Choroid plexus epithelial cell (primary cell): ENCODE results near the gene NFKB1.

ENCODE experiments used
- DNase-seq: peaks from one replicate; pipeline ENCODE4 v3.0.0-alpha.2; 2010; ENCODE audit warnings: low read depth
- H3K4me3 ChIP-seq: 2 replicates; pipeline ENCODE4 v1.5.1; 2011; ENCODE audit warnings: low read depth, mild to moderate bottlenecking, control low read depth, low read length, moderate library complexity
- TF ChIP-seq, protein P1 (sequence below): conservative IDR thresholded peaks from 2 replicates; pipeline ENCODE4 v1.5.1; 2011; ENCODE audit warnings: low read depth, mild to moderate bottlenecking, control low read depth, inconsistent platforms, low read length, moderate library complexity

Gene NFKB1

DNA sequence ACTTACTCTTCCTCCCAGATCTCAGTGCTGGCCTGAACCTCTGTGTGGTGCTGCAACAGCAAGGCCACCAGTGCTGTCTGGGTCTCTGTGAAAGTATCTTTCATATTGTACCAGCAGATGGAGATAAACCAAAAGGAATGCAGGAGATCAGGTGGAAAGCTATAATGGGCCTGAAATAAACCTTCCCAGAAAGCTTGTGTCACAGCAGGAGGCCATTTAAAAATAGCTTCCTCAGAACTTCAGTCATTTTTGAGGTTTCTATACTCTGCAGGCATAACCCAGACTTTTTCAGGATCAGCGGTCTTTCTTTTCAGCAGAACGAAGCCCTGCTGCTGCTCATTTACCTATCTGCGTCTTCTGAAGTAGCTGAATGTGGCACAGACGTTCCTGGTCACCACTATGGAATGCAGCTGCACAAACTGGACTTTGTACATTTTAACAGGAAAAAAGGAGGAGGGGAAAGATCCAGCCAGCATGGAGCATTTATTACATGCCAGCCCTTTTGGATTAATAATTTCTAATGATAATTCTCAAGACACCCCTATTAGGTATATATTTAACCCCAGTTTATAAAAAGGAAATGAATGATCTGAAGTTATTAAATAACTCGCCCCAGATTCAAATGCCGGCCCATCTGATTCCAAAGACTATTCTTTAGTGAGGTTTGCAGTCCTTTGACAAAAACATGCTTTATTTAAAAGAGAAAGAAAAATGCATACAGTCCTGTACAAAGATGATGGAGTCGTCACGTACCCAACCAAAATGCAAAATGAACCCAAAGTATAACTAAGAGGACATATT is 119.7 kb downstream of the NFKB1 start:
- no peak overlapping the region for H3K4me3 ChIP-seq
- peak; percentile 98 for DNase-seq

DNA sequence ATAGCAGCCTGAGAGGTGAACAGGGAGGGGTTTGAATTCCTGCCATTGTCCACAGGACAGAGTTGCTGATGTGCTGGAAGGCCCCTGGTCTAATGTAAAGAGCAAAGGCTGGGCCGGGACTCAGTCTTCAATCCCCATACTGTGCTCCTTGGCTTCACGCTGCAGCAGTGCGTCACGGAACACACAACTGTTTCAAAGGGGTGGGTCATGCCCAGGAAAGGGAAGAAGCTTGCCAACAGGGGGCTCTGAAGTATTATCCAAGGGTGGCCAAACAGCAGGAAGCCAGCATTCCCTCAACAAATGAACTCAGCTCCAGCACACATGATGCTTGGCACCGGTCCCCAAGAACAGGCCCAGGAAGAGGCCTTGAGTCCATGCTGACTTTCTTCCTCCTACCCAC is 122.5 kb downstream of the NFKB1 start:
- peak; percentile 85 for DNase-seq
- TF ChIP-seq, protein P1, sequence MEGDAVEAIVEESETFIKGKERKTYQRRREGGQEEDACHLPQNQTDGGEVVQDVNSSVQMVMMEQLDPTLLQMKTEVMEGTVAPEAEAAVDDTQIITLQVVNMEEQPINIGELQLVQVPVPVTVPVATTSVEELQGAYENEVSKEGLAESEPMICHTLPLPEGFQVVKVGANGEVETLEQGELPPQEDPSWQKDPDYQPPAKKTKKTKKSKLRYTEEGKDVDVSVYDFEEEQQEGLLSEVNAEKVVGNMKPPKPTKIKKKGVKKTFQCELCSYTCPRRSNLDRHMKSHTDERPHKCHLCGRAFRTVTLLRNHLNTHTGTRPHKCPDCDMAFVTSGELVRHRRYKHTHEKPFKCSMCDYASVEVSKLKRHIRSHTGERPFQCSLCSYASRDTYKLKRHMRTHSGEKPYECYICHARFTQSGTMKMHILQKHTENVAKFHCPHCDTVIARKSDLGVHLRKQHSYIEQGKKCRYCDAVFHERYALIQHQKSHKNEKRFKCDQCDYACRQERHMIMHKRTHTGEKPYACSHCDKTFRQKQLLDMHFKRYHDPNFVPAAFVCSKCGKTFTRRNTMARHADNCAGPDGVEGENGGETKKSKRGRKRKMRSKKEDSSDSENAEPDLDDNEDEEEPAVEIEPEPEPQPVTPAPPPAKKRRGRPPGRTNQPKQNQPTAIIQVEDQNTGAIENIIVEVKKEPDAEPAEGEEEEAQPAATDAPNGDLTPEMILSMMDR: peak; percentile 63

More for the DNA sequence above, 119.7 kb downstream of the NFKB1 start:
- TF ChIP-seq, protein P1: peak; percentile 75

DNA sequence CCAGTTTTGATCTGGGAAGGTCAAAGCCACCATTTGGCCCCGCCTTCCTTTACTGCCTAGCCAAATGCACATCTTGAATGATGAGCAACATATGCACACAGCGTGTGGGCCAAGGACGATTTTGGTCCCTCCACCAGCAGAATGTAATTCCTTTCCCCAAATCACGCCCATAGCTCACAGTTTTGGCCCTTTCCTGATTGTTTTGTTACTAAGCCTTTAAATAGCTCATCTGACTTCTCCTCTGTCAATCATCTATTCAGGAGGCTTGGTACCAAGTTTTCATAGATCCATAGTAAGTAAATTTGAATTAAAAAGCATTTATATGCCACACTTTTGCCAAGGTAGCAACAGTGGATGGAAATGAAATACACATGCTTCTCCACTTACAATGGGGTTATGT is 123.3 kb downstream of the NFKB1 start:
- no peak for DNase-seq
- H3K4me3 ChIP-seq: no peak overlapping the region
- TF ChIP-seq, protein P1: no peak

More for the DNA sequence above, 122.5 kb downstream of the NFKB1 start:
- H3K4me3 ChIP-seq: no peak overlapping the region

DNA sequence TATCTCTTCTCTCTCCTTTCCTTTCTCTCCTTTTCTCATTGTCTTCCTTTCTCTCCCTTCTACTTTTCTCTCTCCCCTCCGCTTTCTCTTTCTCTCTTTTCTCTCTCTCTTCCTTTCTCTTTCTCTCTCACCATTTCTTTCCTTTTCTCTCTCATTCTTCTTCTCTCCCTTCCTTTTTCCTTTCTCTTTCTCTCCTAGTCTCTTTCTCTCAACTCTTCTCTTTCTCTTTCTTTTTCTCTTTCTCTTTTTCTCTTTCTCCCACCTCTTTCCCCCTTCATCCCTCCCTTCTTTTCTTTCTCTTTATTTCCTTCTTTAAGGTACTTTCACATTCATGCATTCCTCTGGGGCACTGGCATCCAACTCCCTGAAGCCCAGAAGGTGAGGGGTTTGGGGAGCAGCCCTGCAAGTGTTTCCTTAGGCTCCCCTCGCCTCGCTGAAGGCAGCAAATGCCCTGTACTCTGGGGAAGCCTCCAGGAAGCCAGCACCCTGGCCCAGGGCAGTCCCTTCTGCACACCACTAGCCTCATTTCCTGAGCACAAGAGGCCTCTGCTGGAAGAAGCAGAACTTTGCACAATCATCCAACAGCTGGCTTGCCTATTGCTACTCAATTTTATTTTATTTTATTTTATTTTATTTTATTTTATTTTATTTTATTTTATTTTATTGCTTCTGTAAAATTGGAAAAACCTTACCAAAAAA is 124.2 kb downstream of the NFKB1 start:
- peak; percentile 81 for DNase-seq
- H3K4me3 ChIP-seq: no peak overlapping the region

DNA sequence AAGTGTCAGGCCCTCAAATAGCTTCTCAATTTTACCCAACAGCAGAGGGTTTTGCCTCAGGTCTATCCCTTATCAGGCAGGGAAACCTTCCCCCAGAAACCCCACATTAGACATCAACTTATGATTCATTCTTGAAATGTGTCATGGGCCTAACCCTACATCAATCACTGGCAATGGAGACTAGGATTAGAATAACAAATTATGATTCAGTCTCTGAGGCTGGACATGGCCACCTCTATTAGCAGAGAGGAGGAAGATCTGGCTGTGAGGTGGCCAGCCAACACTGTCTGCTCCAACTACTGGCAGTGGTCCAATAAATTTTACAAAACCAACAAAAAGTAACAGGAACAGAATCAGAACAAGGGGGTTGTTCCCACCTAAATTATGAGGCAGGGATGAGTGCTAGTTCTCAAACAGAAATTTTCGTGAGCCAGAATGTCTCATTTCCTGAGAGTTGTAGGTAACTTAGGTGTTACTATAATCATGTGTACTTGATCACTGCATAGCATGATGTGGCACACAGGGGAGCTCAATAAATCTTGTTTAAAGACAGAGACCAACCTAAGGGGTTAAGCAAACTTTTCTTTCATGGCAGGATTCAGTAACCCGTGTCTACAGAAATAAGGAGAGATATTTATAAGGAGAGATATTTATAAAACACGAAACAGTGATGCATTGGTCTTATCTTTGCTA is 126.8 kb downstream of the NFKB1 start:
- H3K4me3 ChIP-seq: no peak overlapping the region
- TF ChIP-seq, protein P1: no peak
- DNase-seq: peak; percentile 28

More for the DNA sequence above, 124.2 kb downstream of the NFKB1 start:
- TF ChIP-seq, protein P1: peak; percentile 66

DNA sequence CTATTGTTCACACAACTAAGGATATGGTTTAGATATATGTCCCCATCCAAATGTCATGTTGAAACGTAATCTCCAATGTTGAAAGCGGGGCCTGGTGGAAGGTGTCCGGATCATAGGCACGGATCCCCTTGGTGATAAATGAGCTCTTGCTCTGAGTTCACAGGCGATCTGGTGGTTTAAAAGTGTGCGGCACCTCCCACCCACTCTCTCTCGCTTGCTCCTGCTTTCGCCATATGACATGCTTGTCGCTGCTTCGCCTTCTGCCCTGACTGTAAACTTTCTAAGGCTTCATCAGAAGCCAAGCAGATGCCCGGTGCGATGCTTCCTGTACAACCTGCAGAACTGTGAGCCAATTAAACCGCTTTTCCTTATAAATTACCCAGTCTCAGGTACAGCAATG is 128.5 kb downstream of the NFKB1 start:
- no peak for DNase-seq
- no peak overlapping the region for H3K4me3 ChIP-seq
- TF ChIP-seq, protein P1: no peak
